ENCODE results near the gene ALX4. TPM values are rescaled to one million over a fixed set of nuclear protein-coding genes. Genes with fewer than 3 reads are reported as not detected.

ALX4 gene
- total and polyA plus RNA-seq, 5 donors: 0.07 TPM; not detected in 4

DNA sequence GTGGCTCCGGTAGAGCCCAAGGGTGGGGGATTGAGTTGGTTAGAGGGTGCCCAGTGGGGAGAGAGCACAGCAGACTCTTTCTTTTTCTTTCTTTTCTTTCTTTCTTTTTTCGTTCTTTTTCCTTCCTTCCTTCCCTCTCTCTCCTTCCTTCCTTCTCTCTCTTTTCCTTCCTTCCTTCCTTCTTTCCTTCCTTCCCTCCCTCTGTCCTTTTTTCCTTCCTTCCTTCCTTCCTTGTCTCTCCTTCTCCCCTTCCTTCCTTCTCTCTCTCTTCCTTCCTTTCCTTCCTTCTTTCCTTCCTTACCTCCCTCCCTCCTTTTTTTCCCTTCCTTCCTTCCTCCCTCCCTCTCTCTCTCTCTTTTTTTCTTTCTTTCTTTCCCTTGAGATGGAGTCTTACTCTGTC is 4.8 kb upstream of the ALX4 start:
- DNase-seq: no peak
- H3K9me3 ChIP-seq (ENCODE audit: control insufficient read depth, low read length): no peaks in the 10 kb centered on the region
- H3K27me3 ChIP-seq (ENCODE audit: control insufficient read depth, insufficient read depth): no peaks in the 10 kb centered on the region
- ATAC-seq: no peak
- no peak overlapping the region for H3K27ac ChIP-seq (ENCODE audit: low read length)
- WGBS: 15% methylated on average over 2 of the region's 2 CpGs
- peaks cover 3% of the 10 kb centered on the region for H3K4me1 ChIP-seq (ENCODE audit: control insufficient read depth, insufficient read depth, low read length)
- intact Hi-C loops (cut with DNase I): no loop called here
- no peak overlapping the region for H3K4me3 ChIP-seq (ENCODE audit: low read length)

- Histone ChIP-seq H3K4me1 (ENCODE audit: control insufficient read depth, insufficient read depth, low read length) (peaks cover 6% of the 10 kb centered on the region), H3K4me3 (ENCODE audit: low read length) (no peak overlapping the region), H3K9me3 (ENCODE audit: control insufficient read depth, low read length) (no peaks in the 10 kb centered on the region), H3K27me3 (ENCODE audit: control insufficient read depth, insufficient read depth) (no peaks in the 10 kb centered on the region), H3K27ac (ENCODE audit: low read length) (no peak overlapping the region)
- WGBS: 21% methylated on average over 9 of the region's 9 CpGs
- DNase-seq (no peak), ATAC-seq (no peak)
- intact Hi-C loops (cut with DNase I): no loop called here
These were observed 4.0 kb upstream of the ALX4 start for GRCh38 chr11:44313761-44314489.

DNA sequence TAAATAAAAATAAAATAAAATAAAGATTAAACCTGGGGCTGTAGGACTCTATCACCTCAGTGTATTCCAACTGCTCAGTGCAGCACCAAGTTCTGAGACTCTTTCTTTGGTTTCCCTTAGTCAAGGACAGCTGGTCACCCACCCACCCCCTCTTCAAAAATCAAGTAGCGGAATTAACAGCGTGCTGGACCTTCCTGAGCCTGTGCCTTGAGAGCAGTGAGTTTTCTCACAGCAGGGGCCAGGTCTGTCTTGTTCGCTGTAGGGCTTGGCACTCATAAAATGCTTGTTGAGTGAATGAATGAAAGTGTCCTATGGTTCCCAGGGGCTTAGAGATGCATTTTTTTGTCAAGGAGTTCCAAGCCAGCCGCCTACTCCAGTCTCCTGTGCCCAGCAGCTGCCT is 2.9 kb upstream of the ALX4 start:
- H3K9me3 ChIP-seq (ENCODE audit: control insufficient read depth, low read length): no peaks in the 10 kb centered on the region
- WGBS: 29% methylated on average over 4 of the region's 4 CpGs

GRCh38 chr11:44311339-44312261 is 1.7 kb upstream of the ALX4 start:
- 10% methylated on average over 44 of the region's 44 CpGs for WGBS

More for the DNA sequence above, 2.9 kb upstream of the ALX4 start:
- H3K4me3 ChIP-seq (ENCODE audit: low read length): no peak overlapping the region
- peaks cover 6% of the 10 kb centered on the region for H3K4me1 ChIP-seq (ENCODE audit: control insufficient read depth, insufficient read depth, low read length)
- ATAC-seq (no peak), DNase-seq (no peak)
- H3K27me3 ChIP-seq (ENCODE audit: control insufficient read depth, insufficient read depth): no peaks in the 10 kb centered on the region
- no peak overlapping the region for H3K27ac ChIP-seq (ENCODE audit: low read length)
- intact Hi-C loops (cut with DNase I): no loop called here

DNA sequence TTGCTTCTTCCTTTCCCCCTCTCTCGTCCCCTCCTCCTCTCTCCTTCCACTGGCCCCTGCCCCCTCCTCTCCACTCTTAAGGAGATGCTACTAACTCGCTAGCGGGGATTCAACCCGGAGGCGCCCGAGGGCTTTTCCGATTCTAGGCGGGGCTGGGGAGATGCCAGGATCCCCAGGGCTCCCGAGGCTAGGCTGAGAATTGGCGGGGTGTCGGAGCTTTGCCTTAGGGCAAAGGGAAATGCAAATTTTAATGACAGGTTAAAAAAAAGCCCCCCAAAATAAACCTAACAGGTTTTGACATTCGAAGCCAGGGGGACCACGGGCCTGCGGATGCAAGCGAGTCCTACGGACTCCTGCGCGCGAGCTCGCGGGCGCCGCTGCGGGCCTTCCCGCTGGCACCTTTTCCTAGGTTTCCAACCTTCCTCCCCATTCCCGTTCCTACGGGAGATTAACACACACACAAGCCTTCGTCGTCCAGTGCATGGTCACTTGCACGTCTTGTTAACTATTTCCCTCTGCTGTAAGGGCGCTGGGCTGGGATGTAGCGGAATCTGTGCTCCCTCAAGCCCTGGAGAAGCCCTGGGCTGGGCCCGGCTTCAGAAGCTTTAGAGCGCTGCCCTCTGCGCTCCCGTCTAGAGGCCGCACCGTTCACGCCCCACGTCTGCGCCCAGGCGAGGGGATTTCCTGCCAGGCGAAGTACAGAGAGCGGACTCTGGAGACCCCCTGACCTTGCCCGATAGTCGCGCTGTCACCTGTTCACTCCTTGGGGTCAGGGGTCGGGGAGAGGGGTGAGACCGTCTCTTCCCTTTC is 729 bp upstream of the ALX4 start:
- Histone ChIP-seq H3K27me3 (ENCODE audit: control insufficient read depth, insufficient read depth) (no peaks in the 10 kb centered on the region), H3K4me3 (ENCODE audit: low read length) (no peak overlapping the region), H3K4me1 (ENCODE audit: control insufficient read depth, insufficient read depth, low read length) (peaks cover 3% of the 10 kb centered on the region), H3K9me3 (ENCODE audit: control insufficient read depth, low read length) (no peaks in the 10 kb centered on the region), H3K27ac (ENCODE audit: low read length) (no peak overlapping the region)
- 5% methylated on average over 49 of the region's 49 CpGs for whole genome bisulfite sequencing
- ATAC-seq (no peak), DNase-seq (no peak)
- intact Hi-C loops (cut with DNase I): no loop called here

More at GRCh38 chr11:44311339-44312261, 1.7 kb upstream of the ALX4 start:
- Histone ChIP-seq H3K4me1 (ENCODE audit: control insufficient read depth, insufficient read depth, low read length) (peaks cover 6% of the 10 kb centered on the region), H3K9me3 (ENCODE audit: control insufficient read depth, low read length) (no peaks in the 10 kb centered on the region), H3K4me3 (ENCODE audit: low read length) (no peak overlapping the region), H3K27ac (ENCODE audit: low read length) (no peak overlapping the region), H3K27me3 (ENCODE audit: control insufficient read depth, insufficient read depth) (no peaks in the 10 kb centered on the region)
- no peak for DNase-seq
- no peak for ATAC-seq
- intact Hi-C loops (cut with DNase I): no loop called here

GRCh38 chr11:44310206-44310462 is 195 bp upstream of the ALX4 start:
- Histone ChIP-seq H3K9me3 (ENCODE audit: control insufficient read depth, low read length) (no peaks in the 10 kb centered on the region), H3K4me3 (ENCODE audit: low read length) (peak overlapping the region; percentile 24), H3K27me3 (ENCODE audit: control insufficient read depth, insufficient read depth) (no peaks in the 10 kb centered on the region), H3K4me1 (ENCODE audit: control insufficient read depth, insufficient read depth, low read length) (peaks cover 3% of the 10 kb centered on the region), H3K27ac (ENCODE audit: low read length) (no peak overlapping the region)
- no peak for ATAC-seq
- intact Hi-C loops (cut with DNase I): no loop called here
- 2% methylated on average over 6 of the region's 6 CpGs for WGBS
- no peak for DNase-seq

- H3K9me3 ChIP-seq (ENCODE audit: control insufficient read depth, low read length): no peaks in the 10 kb centered on the region
- intact Hi-C loops (cut with DNase I): no loop called here
- ATAC-seq (no peak), DNase-seq (no peak)
- H3K27me3 ChIP-seq (ENCODE audit: control insufficient read depth, insufficient read depth): no peaks in the 10 kb centered on the region
- no peak overlapping the region for H3K27ac ChIP-seq (ENCODE audit: low read length)
- peaks cover 3% of the 10 kb centered on the region for H3K4me1 ChIP-seq (ENCODE audit: control insufficient read depth, insufficient read depth, low read length)
- 14% methylated on average over 57 of the region's 57 CpGs for WGBS
- H3K4me3 ChIP-seq (ENCODE audit: low read length): peak overlapping the region; percentile 24
These were observed 939 bp downstream of the ALX4 start for GRCh38 chr11:44308923-44309477.

DNA sequence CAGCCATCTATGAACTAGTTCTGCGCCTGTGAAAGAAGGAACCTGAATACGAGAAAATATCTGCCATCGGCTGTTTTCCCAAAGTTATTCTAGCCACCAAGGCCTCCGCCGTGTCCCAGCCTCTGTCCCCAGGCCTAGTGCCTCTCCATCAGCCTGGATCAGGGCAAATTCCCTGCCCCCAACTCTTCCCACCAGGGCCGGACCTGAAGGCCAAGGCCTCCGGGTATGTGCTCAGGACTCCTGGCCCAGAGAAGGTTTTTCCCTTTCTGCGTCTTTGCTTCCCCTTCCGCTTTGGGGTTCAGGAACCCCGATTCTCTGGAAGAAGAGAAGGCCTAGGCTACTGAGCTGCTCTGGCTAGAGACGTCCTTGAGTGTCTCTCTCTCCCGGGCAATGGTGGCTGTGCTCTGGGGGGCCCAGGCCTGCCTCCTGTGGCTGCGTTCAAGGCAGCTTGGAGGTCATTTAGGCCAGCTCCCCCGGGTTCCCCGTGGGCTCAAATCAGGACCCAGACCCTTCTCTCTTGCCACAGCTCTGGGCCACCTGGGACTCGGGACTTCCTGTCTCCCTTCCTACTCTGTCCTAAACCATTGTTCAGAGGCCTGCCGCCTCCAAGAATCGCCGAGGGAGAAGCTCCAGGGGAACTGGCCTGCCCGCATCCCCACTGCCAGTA is 1.6 kb downstream of the ALX4 start:
- ATAC-seq: no peak

GRCh38 chr11:44307340-44308099 is 2.4 kb downstream of the ALX4 start:
- ATAC-seq (no peak), DNase-seq (no peak)
- Histone ChIP-seq H3K27me3 (ENCODE audit: control insufficient read depth, insufficient read depth) (no peaks in the 10 kb centered on the region), H3K9me3 (ENCODE audit: control insufficient read depth, low read length) (no peaks in the 10 kb centered on the region), H3K4me3 (ENCODE audit: low read length) (no peak overlapping the region), H3K27ac (ENCODE audit: low read length) (no peak overlapping the region), H3K4me1 (ENCODE audit: control insufficient read depth, insufficient read depth, low read length) (peaks cover 3% of the 10 kb centered on the region)
- WGBS: 96% methylated on average over 10 of the region's 10 CpGs
- intact Hi-C loops (cut with DNase I): no loop called here

More for the DNA sequence above, 1.6 kb downstream of the ALX4 start:
- 75% methylated on average over 20 of the region's 20 CpGs for WGBS
- DNase-seq: no peak
- Histone ChIP-seq H3K4me1 (ENCODE audit: control insufficient read depth, insufficient read depth, low read length) (peaks cover 3% of the 10 kb centered on the region), H3K27ac (ENCODE audit: low read length) (no peak overlapping the region), H3K4me3 (ENCODE audit: low read length) (no peak overlapping the region), H3K27me3 (ENCODE audit: control insufficient read depth, insufficient read depth) (no peaks in the 10 kb centered on the region), H3K9me3 (ENCODE audit: control insufficient read depth, low read length) (no peaks in the 10 kb centered on the region)
- intact Hi-C loops (cut with DNase I): no loop called here

DNA sequence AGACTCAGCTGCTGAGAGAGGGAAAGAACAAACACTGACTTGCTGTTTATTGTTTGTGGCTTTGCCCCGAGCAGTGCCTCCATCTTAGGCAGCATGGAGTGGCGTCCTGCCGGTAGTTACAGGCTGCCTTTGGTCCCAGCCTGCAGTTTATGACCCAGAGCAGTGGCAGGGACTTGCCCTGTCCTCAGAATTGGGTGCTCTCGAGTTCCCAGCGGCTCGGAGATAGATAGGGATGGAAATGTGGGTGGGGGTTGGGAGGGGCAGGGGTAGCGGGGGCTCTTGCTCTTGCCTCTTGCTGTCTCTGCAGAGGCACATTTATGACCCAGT is 3.1 kb downstream of the ALX4 start:
- H3K9me3 ChIP-seq (ENCODE audit: control insufficient read depth, low read length): no peaks in the 10 kb centered on the region
- 82% methylated on average over 7 of the region's 7 CpGs for WGBS
- ATAC-seq (no peak), DNase-seq (no peak)
- H3K4me1 ChIP-seq (ENCODE audit: control insufficient read depth, insufficient read depth, low read length): peaks cover 3% of the 10 kb centered on the region
- H3K27ac ChIP-seq (ENCODE audit: low read length): no peak overlapping the region
- H3K4me3 ChIP-seq (ENCODE audit: low read length): no peak overlapping the region
- H3K27me3 ChIP-seq (ENCODE audit: control insufficient read depth, insufficient read depth): no peaks in the 10 kb centered on the region
- intact Hi-C loops (cut with DNase I): no loop called here

All from right cardiac atrium (tissue), 5 donors.